Forelimb muscle (tissue), 1 donor: ENCODE results near the gene MMP13. TPM values are rescaled to one million over a fixed set of nuclear protein-coding genes. Genes with fewer than 3 reads are reported as not detected.

ENCODE experiments used
- polyA plus RNA-seq: library from polyadenylated mRNA; unstranded; fragments of 120-200 nt; gene quantifications from one replicate; pipeline ENCODE4 v1.2.1, GENCODE V29; 2013; ENCODE audit not compliant: insufficient read length

The MMP13 gene
- polyA plus RNA-seq, 1 donor, result 0.10 TPM

Other genes with a start within 250 kb of the MMP13 start
- not detected for gene MMP27, start 250.0 kb downstream of the MMP13 start, polyA plus RNA-seq
- 0.04 TPM for gene MMP8, start 230.8 kb downstream of the MMP13 start, polyA plus RNA-seq
- gene MMP10, start 175.1 kb downstream of the MMP13 start, polyA plus RNA-seq, result not detected
- 0.23 TPM for gene MMP1, start 157.6 kb downstream of the MMP13 start, polyA plus RNA-seq
- not detected for gene MMP3, start 112.1 kb downstream of the MMP13 start, polyA plus RNA-seq
- gene MMP12, start 80.8 kb downstream of the MMP13 start, polyA plus RNA-seq, result not detected
- 32.6 TPM for gene DCUN1D5, start 136.4 kb upstream of the MMP13 start, polyA plus RNA-seq
- gene DYNC2H1, start 153.7 kb upstream of the MMP13 start, polyA plus RNA-seq, result 10.1 TPM